ENCODE results near the gene KRCC1. TPM values are rescaled to one million over a fixed set of nuclear protein-coding genes. Genes with fewer than 3 reads are reported as not detected.
A peak's percentile ranks its signal among the peaks of the same experiment; 100 is the strongest.
"Not testable (repeated sequence)": the region's sequence is repeated elsewhere in the genome, so short reads cannot be mapped to it uniquely, and the experiment has no call there.

Gene KRCC1
- total RNA-seq, 1 donor from 2014 or later, result 15.5 TPM

DNA sequence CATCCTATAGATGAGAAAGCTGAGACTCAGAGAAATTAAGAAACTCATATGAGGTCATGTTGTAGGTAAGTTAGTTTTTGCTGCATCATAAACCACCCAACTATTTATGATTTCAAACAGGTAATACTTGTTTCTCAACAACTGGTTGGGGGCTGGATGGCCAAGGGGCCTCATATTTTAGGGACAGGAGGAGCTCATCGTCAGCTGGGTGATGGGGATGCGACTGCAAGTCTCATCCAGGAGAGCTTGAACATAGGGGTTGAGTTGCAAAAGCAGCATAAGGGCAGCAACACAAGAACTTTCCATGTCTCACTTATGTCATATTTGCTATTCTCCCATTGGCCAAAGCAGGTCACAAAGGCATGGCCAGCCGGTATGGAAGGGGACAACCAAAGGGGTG is 35.6 kb downstream of the KRCC1 start:
- Mint-ChIP-seq H3K27ac (ENCODE audit: unreplicated experiment) (no peak overlapping the region), H3K27me3 (ENCODE audit: low read depth) (peaks cover 7% of the 10 kb centered on the region), H3K9me3 (peaks cover 2% of the 10 kb centered on the region), H3K36me3 (ENCODE audit: low read depth) (no peaks in the 10 kb centered on the region), H3K4me3 (no peak overlapping the region), H3K4me1 (peaks cover 45% of the 10 kb centered on the region)
- TF ChIP-seq CTCF (conservative IDR thresholded peaks at IDR 0.05), result no peak
- no peak for DNase-seq (ENCODE audit: low read depth, low spot score)

DNA sequence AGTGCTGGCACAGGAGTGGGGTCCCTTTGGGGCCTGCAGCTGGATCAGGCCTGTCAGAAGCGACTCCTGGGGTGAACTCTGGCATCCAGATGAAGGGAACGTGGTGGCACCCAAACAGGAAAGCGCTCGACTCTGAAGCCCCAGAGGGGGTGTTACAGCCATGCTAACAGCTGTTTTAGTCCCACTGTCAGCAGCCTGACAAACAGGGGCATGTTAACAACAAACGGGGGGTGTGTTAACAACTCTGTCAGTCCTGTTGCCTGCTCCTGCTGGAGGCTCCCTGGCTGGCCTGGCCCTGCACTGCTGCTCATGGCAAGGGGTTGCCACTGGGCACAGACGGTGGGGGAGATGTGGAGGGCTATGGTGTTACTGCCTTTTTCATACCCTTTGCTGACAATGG is 36.7 kb downstream of the KRCC1 start:
- DNase-seq (ENCODE audit: low read depth, low spot score), result no peak
- peaks cover 38% of the 10 kb centered on the region for H3K4me1 Mint-ChIP-seq
- no peak for TF ChIP-seq CTCF (conservative IDR thresholded peaks at IDR 0.05)
- H3K4me3 Mint-ChIP-seq, result no peak overlapping the region
- peaks cover 2% of the 10 kb centered on the region for H3K9me3 Mint-ChIP-seq
- no peaks in the 10 kb centered on the region for H3K36me3 Mint-ChIP-seq (ENCODE audit: low read depth)
- no peak overlapping the region for H3K27ac Mint-ChIP-seq (ENCODE audit: unreplicated experiment)
- H3K27me3 Mint-ChIP-seq (ENCODE audit: low read depth), result peaks cover 7% of the 10 kb centered on the region

GRCh38 chr2:88018077-88018805 is 37.3 kb downstream of the KRCC1 start:
- Mint-ChIP-seq H3K4me1 (peaks cover 38% of the 10 kb centered on the region), H3K4me3 (peak overlapping the region; percentile 94)
- H3K27me3 Mint-ChIP-seq (ENCODE audit: low read depth); DNase-seq (ENCODE audit: low read depth, low spot score); H3K27ac Mint-ChIP-seq (ENCODE audit: unreplicated experiment); H3K36me3 Mint-ChIP-seq (ENCODE audit: low read depth); H3K9me3 Mint-ChIP-seq: not testable (repeated sequence)

- H3K9me3 Mint-ChIP-seq; DNase-seq (ENCODE audit: low read depth, low spot score); H3K27me3 Mint-ChIP-seq (ENCODE audit: low read depth); H3K36me3 Mint-ChIP-seq (ENCODE audit: low read depth); H3K27ac Mint-ChIP-seq (ENCODE audit: unreplicated experiment): not testable (repeated sequence)
- Mint-ChIP-seq H3K4me3 (peak overlapping the region; percentile 94), H3K4me1 (peaks cover 38% of the 10 kb centered on the region)
Measured at GRCh38 chr2:88017780-88018038, 37.9 kb downstream of the KRCC1 start.

DNA sequence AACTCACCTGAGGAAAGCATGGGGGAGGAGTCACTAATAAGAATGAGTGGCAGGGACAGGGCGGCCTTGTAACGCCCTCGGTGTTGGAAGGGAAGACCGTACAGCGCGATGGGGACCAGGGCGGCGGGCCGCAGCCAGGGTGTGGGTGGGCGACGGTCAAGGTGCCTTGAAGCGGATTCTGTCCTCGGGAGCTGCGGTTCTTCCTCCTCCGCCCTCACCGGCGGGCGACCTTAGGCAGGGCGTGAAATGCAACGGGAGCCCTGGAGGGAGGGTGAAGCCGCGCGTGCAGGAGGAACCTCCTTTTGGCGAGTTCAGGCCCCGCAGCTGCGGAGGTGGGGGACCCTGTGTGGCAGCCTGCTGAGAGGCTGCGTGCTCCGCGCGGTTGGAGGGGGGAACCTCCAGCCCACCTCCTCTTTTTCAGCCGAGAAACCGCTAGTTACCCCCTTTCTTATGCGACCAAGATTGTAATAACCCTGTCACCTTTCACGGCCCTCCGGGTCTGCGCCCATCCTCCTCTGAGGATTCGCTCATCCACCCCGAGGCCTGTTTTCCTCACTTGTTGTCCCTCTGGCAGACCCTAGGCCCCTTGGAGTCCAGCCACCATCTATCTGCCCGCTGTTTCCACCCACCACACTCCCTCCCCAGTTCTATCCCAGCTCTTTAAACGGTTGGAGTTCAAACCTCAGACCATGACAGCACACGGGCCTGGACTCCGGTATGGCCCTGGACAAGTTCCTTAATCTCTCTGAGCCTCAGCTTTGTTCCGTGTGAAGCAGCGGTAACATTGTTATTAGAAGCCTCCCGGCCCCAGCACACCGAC is 38.4 kb downstream of the KRCC1 start:
- TF ChIP-seq CTCF (conservative IDR thresholded peaks at IDR 0.05), result no peak
- Mint-ChIP-seq H3K4me1 (peaks cover 38% of the 10 kb centered on the region), H3K27me3 (ENCODE audit: low read depth) (peaks cover 7% of the 10 kb centered on the region), H3K9me3 (peaks cover 2% of the 10 kb centered on the region), H3K36me3 (ENCODE audit: low read depth) (no peaks in the 10 kb centered on the region), H3K27ac (ENCODE audit: unreplicated experiment) (peak overlapping the region; percentile 100), H3K4me3 (peak overlapping the region; percentile 94)
- no peak for DNase-seq (ENCODE audit: low read depth, low spot score)

- Mint-ChIP-seq H3K36me3 (ENCODE audit: low read depth) (no peaks in the 10 kb centered on the region), H3K4me3 (peak within 1 kb of the TSS; percentile 94), H3K9me3 (peaks cover 2% of the 10 kb centered on the region), H3K27ac (ENCODE audit: unreplicated experiment) (peak within 1 kb of the TSS; percentile 100), H3K27me3 (ENCODE audit: low read depth) (peaks cover 7% of the 10 kb centered on the region), H3K4me1 (peaks cover 41% of the 10 kb centered on the region)
- no peak for TF ChIP-seq CTCF (conservative IDR thresholded peaks at IDR 0.05)
- DNase-seq (ENCODE audit: low read depth, low spot score), result peak; percentile 74
Measured at GRCh38 chr2:88016086-88016959, 39.3 kb downstream of the KRCC1 start, which contains the start of gene RNU2-63P. Gene RNU2-63P, minus strand, starts transcription at chr2:88016547.
